Anterior cingulate cortex (tissue), 58 donors: ENCODE measurements around the gene CHCHD4.
"Not testable (repeated sequence)": the region's sequence is repeated elsewhere in the genome, so short reads cannot be mapped to it uniquely, and the experiment has no call there.

Experiments used
- DNase-seq, 58 donors: peaks; one replicate each; lab custom pipeline; 2025; lab: John Stamatoyannopoulos, UW

The CHCHD4 gene

GRCh38 chr3:14082108-14082657, 42.5 kb downstream of the CHCHD4 start:
- no peak for DNase-seq

DNA sequence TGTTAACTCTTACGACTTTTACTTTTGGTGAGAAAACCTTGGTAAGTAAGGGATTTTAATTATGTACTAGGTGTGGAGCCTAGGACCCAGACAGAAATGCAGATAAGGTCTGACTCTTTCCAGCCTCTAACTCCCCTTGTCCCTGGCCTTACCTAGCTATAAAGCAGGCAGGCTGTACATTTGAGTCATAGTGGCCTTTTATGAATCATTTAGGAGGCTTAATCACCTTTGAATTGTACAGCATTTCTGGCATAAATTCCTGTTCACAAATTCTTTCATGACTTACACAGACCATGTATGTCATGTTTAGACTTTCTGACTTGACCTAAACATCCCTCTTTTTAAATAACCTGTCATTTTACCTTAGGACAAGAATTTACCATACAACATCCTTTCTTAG, 47.4 kb downstream of the CHCHD4 start:
- DNase-seq = no peak

DNA sequence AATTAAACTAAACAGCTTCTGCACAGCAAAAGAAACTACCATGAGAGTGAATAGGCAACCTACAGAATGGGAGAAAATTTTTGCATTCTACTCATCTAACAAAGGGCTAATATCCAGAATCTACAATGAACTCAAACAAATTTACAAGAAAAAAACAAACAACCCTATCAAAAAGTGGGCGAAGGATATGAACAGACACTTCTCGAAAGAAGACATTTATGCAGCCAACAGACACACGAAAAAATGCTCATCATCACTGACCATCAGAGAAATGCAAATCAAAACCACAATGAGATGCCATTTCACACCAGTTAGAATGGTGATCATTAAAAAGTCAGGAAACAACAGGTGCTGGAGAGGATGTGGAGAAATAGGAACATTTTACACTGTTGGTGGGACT, 49.4 kb downstream of the CHCHD4 start:
- not testable (repeated sequence) for DNase-seq

DNA sequence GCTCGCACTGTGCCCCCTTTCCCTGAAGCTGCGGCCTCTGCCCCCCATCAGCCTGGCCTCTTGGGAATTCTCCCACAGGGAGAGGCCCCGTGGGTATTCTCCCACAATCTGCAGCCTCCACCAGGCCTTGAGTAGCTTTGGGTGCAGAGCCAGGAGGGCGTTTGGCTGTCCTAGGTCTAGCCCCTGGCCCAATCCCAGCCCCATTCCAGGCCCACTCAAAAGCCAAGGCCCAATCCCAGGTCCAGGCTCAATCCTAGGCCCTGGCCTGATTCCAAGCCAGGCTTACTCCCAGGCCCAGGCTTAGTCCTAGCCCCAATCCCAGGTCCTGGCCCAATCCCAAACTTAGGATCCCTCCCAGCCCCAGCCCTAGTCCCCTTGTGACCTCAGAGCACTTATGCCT, 59.8 kb downstream of the CHCHD4 start:
- no peak for DNase-seq

GRCh38 chr3:14063152-14063551, 61.5 kb downstream of the CHCHD4 start:
- no peak for DNase-seq
